RWPE1 (cell line): Measurements from ENCODE around the gene C12orf76.
"Not testable (repeated sequence)": the region's sequence is repeated elsewhere in the genome, so short reads cannot be mapped to it uniquely, and the experiment has no call there.

Experiments
- CTCF ChIA-PET: fragments of 350-600 bp; sonication (Branson Sonifier 250); formaldehyde crosslinking; extraction: SDS; loops from one replicate; lab custom pipeline; 2021; lab: Yijun Ruan, JAX
- POLR2A ChIA-PET: fragments of 400-600 bp; formaldehyde crosslinking; extraction: SDS; loops from one replicate; lab custom pipeline; 2020; ENCODE audit warnings: antibody characterized with exemption; ENCODE audit not compliant: low non-redundant PET; lab: Yijun Ruan, JAX
- DNase-seq: peaks from one replicate; pipeline ENCODE4 v3.0.0; 2012; ENCODE audit warnings: low spot score
- H3K27ac ChIP-seq: fragments of 450-650 bp; 2 replicates; pipeline ENCODE4 v1.5.1; 2017
- CTCF ChIP-seq: fragments of 450-650 bp; conservative IDR thresholded peaks from 2 replicates; pipeline ENCODE4 v1.5.1; 2017; ENCODE audit warnings: low read depth, mild to moderate bottlenecking

C12orf76 gene

GRCh38 chr12:110073049-110073831 is 24.9 kb upstream of the C12orf76 start:
- ChIA-PET POLR2A (no interaction called here), CTCF (interaction anchor here (0.5 to 0.6 kb wide), 2 partner anchors 338 to 371 kb away, joined by 3 to 4 read pairs; no protein-coding TSS in a partner anchor)
- H3K27ac ChIP-seq: no peak overlapping the region
- no peak for TF ChIP-seq CTCF
- DNase-seq: peak; percentile 8

GRCh38 chr12:110072636-110073035 is 24.3 kb upstream of the C12orf76 start:
- POLR2A ChIA-PET, DNase-seq, CTCF ChIA-PET, H3K27ac ChIP-seq: not testable (repeated sequence)

- TF ChIP-seq CTCF: no peak
- ChIA-PET CTCF (no interaction called here), POLR2A (no interaction called here)
- no peak for DNase-seq
- H3K27ac ChIP-seq: no peak overlapping the region
Measured at GRCh38 chr12:110071967-110072366, 23.6 kb upstream of the C12orf76 start.

GRCh38 chr12:110071504-110071903 is 23.2 kb upstream of the C12orf76 start:
- DNase-seq: no peak
- POLR2A ChIA-PET: no interaction called here
- CTCF ChIA-PET: no interaction called here
- H3K27ac ChIP-seq: no peak overlapping the region
- TF ChIP-seq CTCF: no peak

- no peak for DNase-seq
- POLR2A ChIA-PET: no interaction called here
- no peak for TF ChIP-seq CTCF
- H3K27ac ChIP-seq: no peak overlapping the region
- CTCF ChIA-PET: interaction anchor here (0.5 kb wide), 1 partner anchor 1549 kb away, joined by 5 read pairs; no protein-coding TSS in a partner anchor
Measured at GRCh38 chr12:110068654-110069053, 20.3 kb upstream of the C12orf76 start.

- H3K27ac ChIP-seq, POLR2A ChIA-PET, DNase-seq: not testable (repeated sequence)
- CTCF ChIA-PET: interaction anchor here (0.5 kb wide), 1 partner anchor 1549 kb away, joined by 5 read pairs; no protein-coding TSS in a partner anchor
Measured at GRCh38 chr12:110068115-110068514, 19.8 kb upstream of the C12orf76 start.

GRCh38 chr12:110067531-110067930 is 19.2 kb upstream of the C12orf76 start:
- POLR2A ChIA-PET: no interaction called here
- TF ChIP-seq CTCF: no peak
- DNase-seq: peak; percentile 14
- CTCF ChIA-PET: no interaction called here
- H3K27ac ChIP-seq: no peak overlapping the region
